ENCODE measurements around the gene NCKAP5. TPM values are rescaled to one million over a fixed set of nuclear protein-coding genes. Genes with fewer than 3 reads are reported as not detected.

Gene NCKAP5
- total and polyA plus RNA-seq, 9 of the 15 experiments (the other 6 are each of a cell fraction or from before 2014, with no cell fraction given) = not detected

DNA sequence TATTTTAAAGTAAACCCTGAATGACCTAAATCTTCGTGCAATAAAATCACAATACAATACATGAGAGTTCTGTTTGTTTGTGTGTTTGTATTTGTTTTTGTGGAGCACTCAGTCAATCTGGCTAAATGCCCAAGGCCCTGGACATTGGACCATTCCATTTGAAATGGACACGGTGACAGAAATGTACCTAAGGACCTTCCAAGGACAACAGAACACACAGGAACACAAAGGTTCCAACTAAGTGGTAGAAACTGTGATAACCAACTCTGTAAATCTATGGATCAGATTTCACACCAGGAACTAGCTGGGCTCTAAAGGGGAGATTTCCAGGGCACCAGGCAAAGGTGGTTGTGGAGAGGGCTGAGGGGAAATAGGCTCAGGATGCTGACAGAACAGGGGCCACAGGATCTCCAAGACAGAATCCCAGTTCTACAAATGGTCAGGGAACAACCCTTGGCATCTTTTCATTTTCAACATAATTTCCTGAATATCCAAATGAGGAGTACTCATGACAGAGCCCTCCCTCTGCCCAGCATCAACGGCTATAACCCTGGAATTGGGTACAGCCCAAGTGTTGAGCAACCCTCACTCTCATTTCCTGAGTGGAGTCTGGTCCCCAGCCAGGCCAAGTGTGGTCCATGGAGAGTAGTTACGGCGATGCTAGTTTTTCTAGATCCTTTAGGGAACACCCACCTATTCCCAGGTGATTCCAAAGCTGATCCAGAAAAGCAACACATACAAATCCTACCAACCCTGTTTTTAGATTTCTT lies 78.4 kb downstream of the NCKAP5 start:
- Histone ChIP-seq H3K36me3 (ENCODE audit: control insufficient read depth, insufficient read depth, low read length) (no peaks in the 10 kb centered on the region), H3K9me1 (ENCODE audit: control insufficient read depth, insufficient read depth, low read length) (no peaks in the 10 kb centered on the region), H3K4me1 (replicated peaks in 1 of 2; ENCODE audit: control insufficient read depth in 2 of 2, insufficient read depth in 2 of 2, low read length in 2 of 2) (no peaks in the 10 kb centered on the region), H2AFZ (ENCODE audit: low read depth, low read length) (no peak overlapping the region), H3K4me2 (ENCODE audit: insufficient read depth, low read length) (no peak overlapping the region), H3K4me3 (no peak overlapping the region), H3K79me2 (ENCODE audit: control insufficient read depth, insufficient read depth, low read length) (no peaks in the 10 kb centered on the region), H3K27me3 (ENCODE audit: control insufficient read depth in 2 of 2, insufficient read depth in 2 of 2, low read length in 2 of 2) (no peaks in the 10 kb centered on the region), H3K9me3 (replicated peaks; ENCODE audit: control insufficient read depth, insufficient read depth, low read depth, low read length) (no peaks in the 10 kb centered on the region), H4K20me1 (replicated peaks; ENCODE audit: control insufficient read depth, insufficient read depth, low read length) (no peaks in the 10 kb centered on the region), H3K27ac (ENCODE audit: extremely low read depth, low read depth, low read length) (no peak overlapping the region), H3K9ac (ENCODE audit: insufficient read depth in 1 of 2, low read depth in 2 of 2, low read length in 2 of 2) (no peak overlapping the region)
- POLR2A ChIA-PET = no interaction called here
- 2% methylated on average over 5 of the region's 5 CpGs for WGBS (ENCODE audit: insufficient coverage, low coverage, missing lambda C conversion rate)
- in situ Hi-C loops (cut with MboI) = no loop called here
- DNase-seq (ENCODE audit: extremely low read depth in 1 of 4, low spot score in 3 of 4) (no peak), ATAC-seq (no peak), FAIRE-seq (no peak)
- CTCF ChIA-PET (ENCODE audit: low intra/inter-chr PET ratio) = no interaction called here
- BruUV-seq (replicated peaks) = no TSS peak
- intact Hi-C loops (cut with micrococcal nuclease) = no loop called here
- no peak for TF ChIP-seq NONO (IDR thresholded peaks at IDR 0.05; ENCODE audit: low read depth in 2 of 2, low read length in 1 of 2)
- TF ChIP-seq ZNF699 (CRISPR knock-in tag; IDR thresholded peaks at IDR 0.05; ENCODE audit: insufficient replicate concordance) = no peak
- no peak for TF ChIP-seq NCOA2 (IDR thresholded peaks at IDR 0.05; ENCODE audit: partially characterized antibody in 2 of 2)
- no peak for TF ChIP-seq BCL6 (CRISPR knock-in tag; IDR thresholded peaks at IDR 0.05)
- TF ChIP-seq PCBP1 (IDR thresholded peaks at IDR 0.05; ENCODE audit: low read depth, low read length, poor library complexity, severe bottlenecking) = no peak
- TF ChIP-seq HDGF (IDR thresholded peaks at IDR 0.05) = no peak
- TF ChIP-seq, protein P1, sequence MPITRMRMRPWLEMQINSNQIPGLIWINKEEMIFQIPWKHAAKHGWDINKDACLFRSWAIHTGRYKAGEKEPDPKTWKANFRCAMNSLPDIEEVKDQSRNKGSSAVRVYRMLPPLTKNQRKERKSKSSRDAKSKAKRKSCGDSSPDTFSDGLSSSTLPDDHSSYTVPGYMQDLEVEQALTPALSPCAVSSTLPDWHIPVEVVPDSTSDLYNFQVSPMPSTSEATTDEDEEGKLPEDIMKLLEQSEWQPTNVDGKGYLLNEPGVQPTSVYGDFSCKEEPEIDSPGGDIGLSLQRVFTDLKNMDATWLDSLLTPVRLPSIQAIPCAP (CRISPR knock-in tag; IDR thresholded peaks at IDR 0.05; ENCODE audit: borderline replicate concordance) = no peak
- TF ChIP-seq MAFK (IDR thresholded peaks at IDR 0.05; ENCODE audit: low read length) = no peak
- TF ChIP-seq TFAM (CRISPR knock-in tag; conservative IDR thresholded peaks at IDR 0.05) = no peak
- TF ChIP-seq RBFOX2 (IDR thresholded peaks at IDR 0.05; ENCODE audit: low read depth, low read length) = no peak

All from K562 (cell line).